H1 (cell line): ENCODE results near the gene ZNF212. TPM values are rescaled to one million over a fixed set of nuclear protein-coding genes. Genes with fewer than 3 reads are reported as not detected.
"Not testable (repeated sequence)": the region's sequence is repeated elsewhere in the genome, so short reads cannot be mapped to it uniquely, and the experiment has no call there.

ENCODE experiments used
- CTCF ChIA-PET: fragments of 300-600 bp; sonication (Branson Sonifier 250); formaldehyde crosslinking; loops from one replicate; lab custom pipeline; 2021; ENCODE audit not compliant: partially characterized antibody; lab: Charles Lee
- POLR2A ChIA-PET: fragments of 300-600 bp; sonication (Branson Sonifier 250); formaldehyde crosslinking; loops from one replicate; lab custom pipeline; 2021; ENCODE audit warnings: inconsistent platforms; ENCODE audit not compliant: partially characterized antibody; lab: Charles Lee
- DNase-seq, 2 experiments: peaks; one replicate each; pipeline versions ENCODE4 v3.0.0 to v3.0.0-alpha.2; 2010 to 2022; ENCODE audit warnings: low spot score in 2 of 2, low read depth in 1 of 2, mixed read lengths in 1 of 2
- FAIRE-seq: peaks from 2 replicates; lab custom pipeline; 2011; peaks lifted over from hg19 to GRCh38; lab: Jason Lieb, UNC
- H2AFZ ChIP-seq: 2 replicates; pipeline ENCODE4 v1.8.1; 2012; ENCODE audit warnings: low read length, inconsistent platforms
- H2AK5ac ChIP-seq: 2 replicates; pipeline ENCODE4 v1.6.1; 2013; ENCODE audit warnings: low read depth, low read length
- H2BK120ac ChIP-seq: replicated peaks from 2 replicates; pipeline ENCODE3; 2013; ENCODE audit warnings: low read depth, low read length, inconsistent platforms
- H2BK12ac ChIP-seq: 2 replicates; pipeline ENCODE4 v1.6.1; 2013; ENCODE audit warnings: low read depth, low read length
- H2BK15ac ChIP-seq: 2 replicates; pipeline ENCODE4 v1.6.1; 2013; ENCODE audit warnings: low read length
- H2BK20ac ChIP-seq: 2 replicates; pipeline ENCODE4 v1.6.1; 2013; ENCODE audit warnings: low read length
- H2BK5ac ChIP-seq: 2 replicates; pipeline ENCODE4 v1.6.1; 2013; ENCODE audit warnings: low read depth, low read length
- H3K14ac ChIP-seq: 2 replicates; pipeline ENCODE4 v1.6.1; 2013; ENCODE audit warnings: inconsistent platforms; ENCODE audit not compliant: insufficient read length
- H3K18ac ChIP-seq: 2 replicates; pipeline ENCODE4 v1.6.1; 2013; ENCODE audit warnings: low read length; ENCODE audit errors: extremely low read depth
- H3K23ac ChIP-seq: 2 replicates; pipeline ENCODE4 v1.6.1; 2013; ENCODE audit warnings: inconsistent platforms; ENCODE audit not compliant: insufficient read length
- H3K23me2 ChIP-seq: 2 replicates; pipeline ENCODE4 v1.6.1; 2013; ENCODE audit warnings: low read depth, low read length
- H3K27ac ChIP-seq: 2 replicates; pipeline ENCODE4 v1.6.1; 2011; ENCODE audit warnings: low read depth, low read length, inconsistent platforms
- H3K27me3 ChIP-seq, 4 experiments: replicated peaks in 1 of 4; 1 replicate in 1 of 4; 2 replicates in 3 of 4; pipeline versions ENCODE4 v1.6.1 to v1.8.1; 2011 to 2013; ENCODE audit warnings: low read length in 3 of 4, mild to moderate bottlenecking in 3 of 4, inconsistent platforms in 2 of 4, mixed read lengths in 2 of 4, moderate library complexity in 1 of 4; ENCODE audit not compliant: control insufficient read depth in 3 of 4, insufficient read depth in 3 of 4; ENCODE audit errors: extremely low read depth in 1 of 4
- H3K36me3 ChIP-seq, 4 experiments: 2 replicates each; pipeline versions ENCODE4 v1.6.1 to v1.8.1; 2011 to 2013; ENCODE audit warnings: mild to moderate bottlenecking in 4 of 4, low read length in 3 of 4, moderate library complexity in 2 of 4, control low read depth in 1 of 4, inconsistent platforms in 1 of 4; ENCODE audit not compliant: insufficient read depth in 4 of 4, control insufficient read depth in 2 of 4
- H3K4ac ChIP-seq: replicated peaks from 2 replicates; pipeline ENCODE3; 2013; ENCODE audit warnings: low read length, low read depth, mixed read lengths, inconsistent platforms; ENCODE audit not compliant: insufficient read length
- H3K4me1 ChIP-seq, 4 experiments: replicated peaks in 1 of 4; 1 replicate in 1 of 4; 2 replicates in 3 of 4; pipeline versions ENCODE4 v1.6.1 to v1.8.1; 2011 to 2013; ENCODE audit warnings: low read length in 3 of 4, inconsistent platforms in 2 of 4, mixed read lengths in 1 of 4; ENCODE audit not compliant: insufficient read depth in 4 of 4, control insufficient read depth in 3 of 4
- H3K4me2 ChIP-seq, 2 experiments: 2 replicates each; pipeline versions ENCODE4 v1.6.1 to v1.8.1; 2011 to 2013; ENCODE audit warnings: low read depth in 2 of 2, low read length in 2 of 2, control low read depth in 1 of 2, inconsistent platforms in 1 of 2, mild to moderate bottlenecking in 1 of 2; ENCODE audit not compliant: insufficient read depth in 1 of 2
- H3K4me3 ChIP-seq, 4 experiments: fragments of 200-600, 300-600 bp in 1 of 4; sonication (generic), shearing (Covaris generic), sonication (Bioruptor Twin) in 1 of 4; 2 replicates each; pipeline versions ENCODE4 v1.5.1 to v1.8.1; 2011 to 2016; ENCODE audit warnings: low read length in 4 of 4, low read depth in 3 of 4, control low read depth in 2 of 4, inconsistent platforms in 2 of 4, mild to moderate bottlenecking in 2 of 4, mixed read lengths in 1 of 4, moderate library complexity in 1 of 4; ENCODE audit not compliant: insufficient read depth in 2 of 4; ENCODE audit errors: extremely low read depth in 1 of 4
- H3K56ac ChIP-seq: replicated peaks from 2 replicates; pipeline ENCODE3; 2013; ENCODE audit warnings: low read depth, mild to moderate bottlenecking, mixed read lengths, low read length, inconsistent platforms; ENCODE audit not compliant: insufficient read length
- H3K79me1 ChIP-seq: 2 replicates; pipeline ENCODE4 v1.6.1; 2013; ENCODE audit warnings: low read depth, low read length, control low read depth
- H3K79me2 ChIP-seq, 2 experiments: 2 replicates each; pipeline versions ENCODE4 v1.6.1 to v1.8.1; 2012 to 2013; ENCODE audit warnings: low read length in 2 of 2, mild to moderate bottlenecking in 2 of 2, inconsistent platforms in 1 of 2; ENCODE audit not compliant: insufficient read depth in 2 of 2, control insufficient read depth in 1 of 2
- H3K9ac ChIP-seq, 4 experiments: replicated peaks in 1 of 4; 1 replicate in 1 of 4; 2 replicates in 3 of 4; pipeline versions ENCODE4 v1.6.1 to v1.8.1; 2011 to 2013; ENCODE audit warnings: low read depth in 3 of 4, low read length in 3 of 4, control low read depth in 2 of 4, mild to moderate bottlenecking in 2 of 4, moderate library complexity in 2 of 4, inconsistent platforms in 1 of 4; ENCODE audit errors: extremely low read depth in 1 of 4
- H3K9me3 ChIP-seq, 2 experiments: 2 replicates each; pipeline versions ENCODE4 v1.6.1 to v1.8.1; 2012 to 2013; ENCODE audit warnings: mild to moderate bottlenecking in 2 of 2, moderate library complexity in 2 of 2, control low read depth in 1 of 2, inconsistent platforms in 1 of 2, low read depth in 1 of 2, low read length in 1 of 2, mixed read lengths in 1 of 2; ENCODE audit not compliant: insufficient read depth in 2 of 2
- H4K20me1 ChIP-seq, 2 experiments: replicated peaks in 1 of 2; 2 replicates each; pipeline versions ENCODE3 to v1.8.1; 2011 to 2013; ENCODE audit warnings: inconsistent platforms in 2 of 2, low read length in 2 of 2, mild to moderate bottlenecking in 1 of 2; ENCODE audit not compliant: insufficient read depth in 2 of 2, control insufficient read depth in 1 of 2
- H4K5ac ChIP-seq: 2 replicates; pipeline ENCODE4 v1.6.1; 2013; ENCODE audit warnings: low read length, low read depth, mixed read lengths, inconsistent platforms; ENCODE audit not compliant: insufficient read length
- H4K8ac ChIP-seq: 2 replicates; pipeline ENCODE4 v1.8.0; 2013; ENCODE audit warnings: mild to moderate bottlenecking, moderate library complexity, low read length, inconsistent platforms; ENCODE audit not compliant: insufficient read depth; ENCODE audit errors: extremely low read depth
- H4K91ac ChIP-seq: replicated peaks from 2 replicates; pipeline ENCODE3; 2013; ENCODE audit warnings: low read length, mixed read lengths, inconsistent platforms; ENCODE audit not compliant: insufficient read length
- WGBS, 2 experiments: shearing (Covaris generic) in 1 of 2; methylation state at CpG; one replicate each; pipeline versions ENCODE4 v1.1.6 to v1.1.7; 2013 to 2015; ENCODE audit warnings: low lambda C conversion rate in 2 of 2, mixed read lengths in 2 of 2, inconsistent platforms in 1 of 2, low coverage in 1 of 2, missing lambda C conversion rate in 1 of 2; ENCODE audit not compliant: insufficient replicate concordance in 2 of 2, insufficient coverage in 1 of 2, insufficient read length in 1 of 2; ENCODE audit errors: extremely low coverage in 1 of 2, missing lambda C conversion rate in 1 of 2; 5-methylcytosine and 5-hydroxymethylcytosine counted together
- polyA plus RNA-seq, 7 experiments: library from polyadenylated mRNA; depleted of rRNA in 3 of 7; stranded (reverse) in 5 of 7; unstranded in 2 of 7; fragments of >200 nt in 5 of 7; fragments of 200-250 nt in 2 of 7; gene quantifications; 1 replicate in 5 of 7; 2 replicates in 1 of 7; 4 replicates in 1 of 7; pipeline versions ENCODE4 v1.2.1 to v1.2.3, GENCODE V29; 2011 to 2013; ENCODE audit warnings: missing spikeins in 2 of 7, mixed read lengths in 2 of 7
- total RNA-seq: library from RNA; stranded (reverse); fragmentation: NEBNext Ultra II Directional; extraction: Animal tissue kit (Norgen Biotek cat#: 25700); gene quantifications from 2 replicates; pipeline ENCODE4 v1.2.1, GENCODE V29; 2021

The ZNF212 gene
- total and polyA plus RNA-seq, 2 of the 8 experiments (the other 6 are each of a cell fraction or from before 2014, with no cell fraction given): 6.7 to 19.3 TPM

GRCh38 chr7:149226366-149226765 is 13.1 kb upstream of the ZNF212 start:
- not testable (repeated sequence) for H3K4me2 ChIP-seq, H2BK120ac ChIP-seq, H3K79me1 ChIP-seq, H3K4me1 ChIP-seq, H3K18ac ChIP-seq, H3K14ac ChIP-seq, H2BK15ac ChIP-seq, H2AFZ ChIP-seq, H3K56ac ChIP-seq, H4K5ac ChIP-seq, H3K23me2 ChIP-seq, H3K79me2 ChIP-seq, H2BK5ac ChIP-seq, H4K91ac ChIP-seq, H3K23ac ChIP-seq, H3K9ac ChIP-seq, DNase-seq, H2AK5ac ChIP-seq, FAIRE-seq, H4K20me1 ChIP-seq, H3K9me3 ChIP-seq, H3K4ac ChIP-seq, H3K27me3 ChIP-seq, H2BK20ac ChIP-seq, H2BK12ac ChIP-seq, H3K4me3 ChIP-seq, H4K8ac ChIP-seq, H3K27ac ChIP-seq
- ChIA-PET CTCF (interaction anchor here (1.5 to 1.6 kb wide), 2 partner anchors 15 to 18 kb away, joined by 3 read pairs; no protein-coding TSS in a partner anchor), POLR2A (interaction anchor here (0.8 to 1.1 kb wide), 3 partner anchors 12 to 25 kb away, joined by 3 to 6 read pairs (median 4); no protein-coding TSS in a partner anchor)
- H3K36me3 ChIP-seq: peaks cover 0 to 13% (median 5%) of the 10 kb centered on the region in 4 experiments; a peak in 6 of 8 replicates
- WGBS, 2 experiments: 96% methylated on average over 17 of the region's 17 CpGs; no CpG with 5 or more reads in 1 of the 2 experiments
